Measurements from ENCODE around the gene PNPLA1. TPM values are rescaled to one million over a fixed set of nuclear protein-coding genes. Genes with fewer than 3 reads are reported as not detected.

PNPLA1 gene
- total RNA-seq, 2 donors from 2014 or later: not detected

- H3K27me3 Mint-ChIP-seq: peaks cover 8% of the 10 kb centered on the region
- H3K9me3 Mint-ChIP-seq: no peaks in the 10 kb centered on the region
- no peaks in the 10 kb centered on the region for H3K36me3 Mint-ChIP-seq (ENCODE audit: low read depth)
- H3K4me3 Mint-ChIP-seq: no peak overlapping the region
- H3K27ac Mint-ChIP-seq: no peak overlapping the region
- peaks cover 8% of the 10 kb centered on the region for H3K4me1 Mint-ChIP-seq
- no peak for ATAC-seq (replicated peaks)
These were observed 83.6 kb downstream of the PNPLA1 start for GRCh38 chr6:36353411-36353915.

GRCh38 chr6:36355819-36356218 lies 86.0 kb downstream of the PNPLA1 start:
- no peak overlapping the region for H3K4me3 Mint-ChIP-seq
- H3K9me3 Mint-ChIP-seq: no peaks in the 10 kb centered on the region
- H3K27ac Mint-ChIP-seq: peak overlapping the region; percentile 46
- H3K36me3 Mint-ChIP-seq (ENCODE audit: low read depth): no peaks in the 10 kb centered on the region
- H3K27me3 Mint-ChIP-seq: peaks cover 8% of the 10 kb centered on the region
- H3K4me1 Mint-ChIP-seq: peaks cover 8% of the 10 kb centered on the region
- ATAC-seq (replicated peaks): peak; percentile 76

DNA sequence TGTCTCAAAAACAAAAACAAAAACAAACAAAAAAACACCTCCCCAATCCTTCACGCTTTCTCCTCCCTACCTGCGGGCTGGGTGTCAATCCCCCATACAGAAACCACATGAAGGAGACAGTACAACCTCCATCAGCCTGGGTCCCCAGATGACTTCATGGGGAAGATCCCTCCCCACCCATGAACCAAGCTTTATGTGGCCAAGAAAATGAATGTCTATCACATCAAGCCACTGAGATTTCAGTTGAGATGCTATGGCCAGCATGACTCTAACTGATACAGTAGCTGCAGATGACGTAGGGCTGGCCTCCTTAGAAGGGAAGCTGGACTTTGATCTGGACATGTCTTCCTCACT lies 88.0 kb downstream of the PNPLA1 start:
- Mint-ChIP-seq H3K4me1 (peaks cover 8% of the 10 kb centered on the region), H3K27me3 (peaks cover 8% of the 10 kb centered on the region), H3K36me3 (ENCODE audit: low read depth) (no peaks in the 10 kb centered on the region), H3K9me3 (no peaks in the 10 kb centered on the region), H3K27ac (no peak overlapping the region), H3K4me3 (no peak overlapping the region)
- peak; percentile 61 for ATAC-seq (replicated peaks)

Other genes starting within 250 kb of the PNPLA1 start
- gene SLC26A8, start 245.4 kb upstream of the PNPLA1 start, total RNA-seq: not detected
- 10 to 100 TPM; 36.5 to 51.3 TPM for gene MAPK14, start 242.3 kb upstream of the PNPLA1 start, total RNA-seq
- 10 to 100 TPM; 53.6 to 58.7 TPM for gene MAPK13, start 139.5 kb upstream of the PNPLA1 start, total RNA-seq
- 10 to 100 TPM; 17.7 to 21.8 TPM for gene BRPF3, start 73.3 kb upstream of the PNPLA1 start, total RNA-seq
- not detected for gene BNIP5, start 66.8 kb downstream of the PNPLA1 start, total RNA-seq
- gene ETV7, start 117.6 kb downstream of the PNPLA1 start, total RNA-seq: 10 to 100 TPM in 1 of 2 donors, 1 to 10 TPM in 1; 2.6 to 16.9 TPM
- under 1 TPM; 0.11 to 0.87 TPM for gene PXT1, start 172.8 kb downstream of the PNPLA1 start, total RNA-seq
- 10 to 100 TPM; 41.1 to 57.6 TPM for gene KCTD20, start 172.9 kb downstream of the PNPLA1 start, total RNA-seq

Data from activated T-helper 17 cell treated with anti-CD3 and anti-CD28 coated beads, Interleukin-2, amount 50 U/mL, for 72 hours (primary cell).